Loucy (cell line): ENCODE results near the gene GSTA3.

ENCODE experiments used
- H2AFZ ChIP-seq: fragments of 200-600 bp; sonication (generic); 2 replicates; pipeline ENCODE4 v1.6.0; 2016; ENCODE audit warnings: antibody characterized with exemption, mild to moderate bottlenecking, low read length, moderate library complexity
- H3F3A ChIP-seq: fragments of 200-600 bp; 2 replicates; pipeline ENCODE4 v1.6.0; 2016; ENCODE audit warnings: antibody characterized with exemption, low read depth, mild to moderate bottlenecking
- H3K27me3 ChIP-seq: fragments of 200-600 bp; sonication (generic); 2 replicates; pipeline ENCODE4 v1.6.1; 2014; ENCODE audit warnings: low read length, mild to moderate bottlenecking; ENCODE audit not compliant: insufficient read depth, poor library complexity, severe bottlenecking
- H3K36me3 ChIP-seq: fragments of 200-600 bp; sonication (generic); 2 replicates; pipeline ENCODE4 v1.6.1; 2016; ENCODE audit warnings: low read length; ENCODE audit not compliant: insufficient read depth
- H3K4me1 ChIP-seq: fragments of 200-600 bp; sonication (generic); 2 replicates; pipeline ENCODE4 v1.5.1; 2014; ENCODE audit warnings: low read length, mild to moderate bottlenecking; ENCODE audit not compliant: insufficient read depth, poor library complexity, severe bottlenecking
- H3K4me2 ChIP-seq: fragments of 200-600 bp; sonication (generic); 2 replicates; pipeline ENCODE4 v1.6.0; 2014; ENCODE audit warnings: antibody characterized with exemption, low read length, low read depth, mild to moderate bottlenecking; ENCODE audit not compliant: poor library complexity, severe bottlenecking
- H3K4me3 ChIP-seq: fragments of 200-600 bp; sonication (generic); 2 replicates; pipeline ENCODE4 v1.5.1; 2014; ENCODE audit warnings: low read length, mild to moderate bottlenecking, mixed read lengths; ENCODE audit not compliant: poor library complexity, severe bottlenecking
- H3K79me2 ChIP-seq: fragments of 200-600 bp; sonication (generic); 2 replicates; pipeline ENCODE4 v1.6.1; 2014; ENCODE audit warnings: low read length; ENCODE audit not compliant: insufficient read depth
- H3K9ac ChIP-seq: fragments of 200-600 bp; sonication (generic); 2 replicates; pipeline ENCODE4 v1.6.0; 2014; ENCODE audit warnings: mild to moderate bottlenecking, low read depth, low read length, moderate library complexity; ENCODE audit not compliant: poor library complexity, severe bottlenecking
- H3K9me2 ChIP-seq: fragments of 200-600 bp; sonication (generic); replicated peaks from 2 replicates; pipeline ENCODE4 v1.6.1; 2016; ENCODE audit warnings: low read depth, low read length, mixed read lengths
- H3K9me3 ChIP-seq: fragments of 200-600 bp; sonication (generic); 2 replicates; pipeline ENCODE4 v1.6.1; 2014; ENCODE audit warnings: mild to moderate bottlenecking, antibody characterized with exemption, low read length, low read depth; ENCODE audit not compliant: insufficient read depth
- H4K20me1 ChIP-seq: fragments of 200-600 bp; sonication (generic); 2 replicates; pipeline ENCODE4 v1.6.0; 2014; ENCODE audit warnings: antibody characterized with exemption, low read length, mild to moderate bottlenecking; ENCODE audit not compliant: insufficient read depth, poor library complexity, severe bottlenecking
- EZH2phosphoT487 ChIP-seq: fragments of 200-600 bp; IDR thresholded peaks from 2 replicates; pipeline ENCODE4 v1.6.1; 2018; ENCODE audit warnings: antibody characterized with exemption, mild to moderate bottlenecking, moderate library complexity, borderline replicate concordance
- TF ChIP-seq, protein P1 (sequence below): fragments of 200-600 bp; sonication (generic); conservative IDR thresholded peaks from 2 replicates; pipeline ENCODE4 v1.5.1; 2014; ENCODE audit warnings: mild to moderate bottlenecking, antibody characterized with exemption, low read length

GSTA3 gene

DNA sequence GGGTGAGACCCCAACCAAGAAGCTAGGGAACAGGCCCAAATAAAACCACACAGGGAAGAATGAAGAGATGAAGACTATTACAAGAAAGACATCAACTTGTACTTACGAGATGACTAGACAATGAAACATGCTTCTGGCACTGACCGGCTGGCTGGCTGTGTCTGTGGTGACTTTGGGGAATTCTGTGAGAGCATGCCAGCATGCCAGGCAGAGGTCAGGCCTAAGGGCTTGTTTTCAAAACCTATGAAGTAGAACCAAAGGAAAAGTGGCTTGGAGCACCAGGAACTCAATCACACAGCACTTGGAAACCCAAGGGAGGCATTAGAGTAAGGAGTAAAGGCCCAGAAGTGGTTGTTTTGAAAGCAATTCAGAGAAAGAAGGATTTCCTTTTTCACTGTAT is 28.4 kb upstream of the GSTA3 start:
- Histone ChIP-seq H3K79me2 (no peaks in the 10 kb centered on the region), H3K4me2 (no peak overlapping the region), H3K9me2 (no peaks in the 10 kb centered on the region), H3K9me3 (no peaks in the 10 kb centered on the region), H2AFZ (no peak overlapping the region), H3K27me3 (no peaks in the 10 kb centered on the region), H3F3A (no peaks in the 10 kb centered on the region), H3K4me1 (no peaks in the 10 kb centered on the region), H3K36me3 (no peaks in the 10 kb centered on the region), H4K20me1 (no peaks in the 10 kb centered on the region), H3K4me3 (no peak overlapping the region), H3K9ac (no peak overlapping the region)
- no peak for TF ChIP-seq EZH2phosphoT487
- TF ChIP-seq, protein P1, sequence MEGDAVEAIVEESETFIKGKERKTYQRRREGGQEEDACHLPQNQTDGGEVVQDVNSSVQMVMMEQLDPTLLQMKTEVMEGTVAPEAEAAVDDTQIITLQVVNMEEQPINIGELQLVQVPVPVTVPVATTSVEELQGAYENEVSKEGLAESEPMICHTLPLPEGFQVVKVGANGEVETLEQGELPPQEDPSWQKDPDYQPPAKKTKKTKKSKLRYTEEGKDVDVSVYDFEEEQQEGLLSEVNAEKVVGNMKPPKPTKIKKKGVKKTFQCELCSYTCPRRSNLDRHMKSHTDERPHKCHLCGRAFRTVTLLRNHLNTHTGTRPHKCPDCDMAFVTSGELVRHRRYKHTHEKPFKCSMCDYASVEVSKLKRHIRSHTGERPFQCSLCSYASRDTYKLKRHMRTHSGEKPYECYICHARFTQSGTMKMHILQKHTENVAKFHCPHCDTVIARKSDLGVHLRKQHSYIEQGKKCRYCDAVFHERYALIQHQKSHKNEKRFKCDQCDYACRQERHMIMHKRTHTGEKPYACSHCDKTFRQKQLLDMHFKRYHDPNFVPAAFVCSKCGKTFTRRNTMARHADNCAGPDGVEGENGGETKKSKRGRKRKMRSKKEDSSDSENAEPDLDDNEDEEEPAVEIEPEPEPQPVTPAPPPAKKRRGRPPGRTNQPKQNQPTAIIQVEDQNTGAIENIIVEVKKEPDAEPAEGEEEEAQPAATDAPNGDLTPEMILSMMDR, result no peak

DNA sequence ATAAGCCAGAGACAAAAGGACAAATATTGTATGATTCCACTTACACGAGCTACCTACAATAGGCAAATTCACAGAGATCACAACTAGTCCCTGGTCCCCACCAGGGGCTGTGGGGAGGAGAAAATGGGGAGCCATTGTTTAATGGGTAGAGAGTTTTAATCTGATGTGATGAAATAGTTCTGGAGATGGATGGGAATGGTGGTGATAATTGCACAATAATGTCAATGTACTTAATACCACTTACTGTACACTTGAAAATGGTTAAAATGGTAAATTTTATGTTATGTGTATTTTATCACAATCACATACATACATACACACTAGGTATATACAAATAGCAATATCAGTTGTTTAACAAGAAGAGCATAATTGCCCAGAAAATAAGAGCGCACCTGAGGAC is 24.3 kb upstream of the GSTA3 start:
- Histone ChIP-seq H3F3A (no peaks in the 10 kb centered on the region), H3K36me3 (no peaks in the 10 kb centered on the region), H3K27me3 (no peaks in the 10 kb centered on the region), H3K79me2 (no peaks in the 10 kb centered on the region), H2AFZ (no peak overlapping the region), H3K9me2 (no peaks in the 10 kb centered on the region), H3K4me2 (no peak overlapping the region), H3K4me1 (no peaks in the 10 kb centered on the region), H3K9me3 (no peaks in the 10 kb centered on the region), H4K20me1 (no peaks in the 10 kb centered on the region), H3K9ac (no peak overlapping the region), H3K4me3 (no peak overlapping the region)
- TF ChIP-seq, protein P1, result no peak

- H3K9me2 ChIP-seq, result no peaks in the 10 kb centered on the region
Observed at GRCh38 chr6:52931351-52931750, 21.9 kb upstream of the GSTA3 start.

More at GRCh38 chr6:52931351-52931750, 21.9 kb upstream of the GSTA3 start:
- TF ChIP-seq, protein P1, result no peak
- TF ChIP-seq EZH2phosphoT487, result no peak
- Histone ChIP-seq H3K36me3 (no peaks in the 10 kb centered on the region), H3K27me3 (no peaks in the 10 kb centered on the region), H3F3A (no peaks in the 10 kb centered on the region), H3K4me1 (no peaks in the 10 kb centered on the region), H3K9ac (no peak overlapping the region), H2AFZ (0 out of 2 replicates have a peak overlapping the region, but pooled peaks have one; percentile 1), H3K9me3 (no peaks in the 10 kb centered on the region), H3K4me3 (no peak overlapping the region), H3K79me2 (no peaks in the 10 kb centered on the region), H3K4me2 (no peak overlapping the region), H4K20me1 (no peaks in the 10 kb centered on the region)
